ENCODE data around the gene GRIP1.

GRIP1 gene

DNA sequence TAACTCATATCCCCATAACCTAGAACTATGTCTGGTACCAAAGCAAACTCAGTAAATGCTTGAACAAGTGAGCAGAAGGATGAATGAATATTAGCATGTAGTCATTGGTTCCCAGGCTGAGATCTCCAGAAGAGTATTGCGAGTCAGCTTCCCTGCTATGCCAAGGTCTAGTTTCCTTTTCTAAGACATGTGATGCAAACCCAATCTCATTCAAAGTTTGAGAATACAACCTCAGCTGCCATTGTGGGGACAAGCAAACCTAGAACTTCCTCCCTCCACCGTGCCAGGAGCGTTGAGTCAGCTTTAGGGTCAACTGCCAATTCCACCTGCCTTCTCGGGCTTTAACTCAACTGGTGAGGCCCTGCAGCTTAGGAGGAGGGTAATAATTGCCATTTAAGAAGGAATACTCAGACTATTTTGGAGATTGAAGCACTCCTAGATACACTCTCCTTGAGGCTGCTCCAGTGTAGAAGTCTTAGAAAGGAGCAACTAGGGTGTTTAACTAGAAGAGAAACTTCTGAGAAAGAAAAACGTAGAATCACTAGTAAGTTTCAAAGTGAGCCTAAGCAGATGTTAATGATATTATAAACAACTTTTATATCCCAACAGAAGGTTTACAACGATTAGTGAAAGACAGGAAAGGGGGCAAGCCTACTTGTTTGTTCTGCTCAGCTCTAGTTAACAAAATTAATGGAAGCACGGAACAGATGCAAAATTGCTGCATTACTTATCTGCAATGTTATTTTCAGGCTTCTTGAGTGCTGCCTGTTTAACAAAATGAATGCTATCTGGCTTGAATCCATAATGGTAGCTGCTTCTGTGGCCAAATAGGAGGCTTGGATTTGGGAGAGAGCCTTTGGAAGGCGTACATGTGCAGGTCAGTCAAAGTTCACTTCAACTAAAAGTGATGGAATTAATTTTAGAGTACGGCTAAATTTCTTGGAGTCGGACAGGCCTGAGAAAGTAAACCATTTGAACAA lies 279.7 kb downstream of the GRIP1 start:
- no peaks in the 10 kb centered on the region for H3K27me3 ChIP-seq (ENCODE audit: insufficient read depth, poor library complexity, severe bottlenecking)
- peak overlapping the region; percentile 50 for H3K27ac ChIP-seq (replicated peaks)
- DNase-seq (ENCODE audit: low read depth in 1 of 2, low spot score in 1 of 2): peak; percentile 55 to 82
- TF ChIP-seq POLR2AphosphoS5 (IDR thresholded peaks at IDR 0.05; ENCODE audit: low read depth): peak; percentile 29; the same call in 1 of the 2 replicates
- TF ChIP-seq, protein P1, sequence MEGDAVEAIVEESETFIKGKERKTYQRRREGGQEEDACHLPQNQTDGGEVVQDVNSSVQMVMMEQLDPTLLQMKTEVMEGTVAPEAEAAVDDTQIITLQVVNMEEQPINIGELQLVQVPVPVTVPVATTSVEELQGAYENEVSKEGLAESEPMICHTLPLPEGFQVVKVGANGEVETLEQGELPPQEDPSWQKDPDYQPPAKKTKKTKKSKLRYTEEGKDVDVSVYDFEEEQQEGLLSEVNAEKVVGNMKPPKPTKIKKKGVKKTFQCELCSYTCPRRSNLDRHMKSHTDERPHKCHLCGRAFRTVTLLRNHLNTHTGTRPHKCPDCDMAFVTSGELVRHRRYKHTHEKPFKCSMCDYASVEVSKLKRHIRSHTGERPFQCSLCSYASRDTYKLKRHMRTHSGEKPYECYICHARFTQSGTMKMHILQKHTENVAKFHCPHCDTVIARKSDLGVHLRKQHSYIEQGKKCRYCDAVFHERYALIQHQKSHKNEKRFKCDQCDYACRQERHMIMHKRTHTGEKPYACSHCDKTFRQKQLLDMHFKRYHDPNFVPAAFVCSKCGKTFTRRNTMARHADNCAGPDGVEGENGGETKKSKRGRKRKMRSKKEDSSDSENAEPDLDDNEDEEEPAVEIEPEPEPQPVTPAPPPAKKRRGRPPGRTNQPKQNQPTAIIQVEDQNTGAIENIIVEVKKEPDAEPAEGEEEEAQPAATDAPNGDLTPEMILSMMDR (IDR thresholded peaks at IDR 0.05; ENCODE audit: insufficient read depth, low read length): no peak
- peak; percentile 77; the same call in 1 of the 2 replicates for TF ChIP-seq SPI1 (IDR thresholded peaks at IDR 0.05; ENCODE audit: borderline replicate concordance, low read depth)
- TF ChIP-seq GABPA (IDR thresholded peaks at IDR 0.05; ENCODE audit: low read depth): no peak
- TF ChIP-seq, protein P2, sequence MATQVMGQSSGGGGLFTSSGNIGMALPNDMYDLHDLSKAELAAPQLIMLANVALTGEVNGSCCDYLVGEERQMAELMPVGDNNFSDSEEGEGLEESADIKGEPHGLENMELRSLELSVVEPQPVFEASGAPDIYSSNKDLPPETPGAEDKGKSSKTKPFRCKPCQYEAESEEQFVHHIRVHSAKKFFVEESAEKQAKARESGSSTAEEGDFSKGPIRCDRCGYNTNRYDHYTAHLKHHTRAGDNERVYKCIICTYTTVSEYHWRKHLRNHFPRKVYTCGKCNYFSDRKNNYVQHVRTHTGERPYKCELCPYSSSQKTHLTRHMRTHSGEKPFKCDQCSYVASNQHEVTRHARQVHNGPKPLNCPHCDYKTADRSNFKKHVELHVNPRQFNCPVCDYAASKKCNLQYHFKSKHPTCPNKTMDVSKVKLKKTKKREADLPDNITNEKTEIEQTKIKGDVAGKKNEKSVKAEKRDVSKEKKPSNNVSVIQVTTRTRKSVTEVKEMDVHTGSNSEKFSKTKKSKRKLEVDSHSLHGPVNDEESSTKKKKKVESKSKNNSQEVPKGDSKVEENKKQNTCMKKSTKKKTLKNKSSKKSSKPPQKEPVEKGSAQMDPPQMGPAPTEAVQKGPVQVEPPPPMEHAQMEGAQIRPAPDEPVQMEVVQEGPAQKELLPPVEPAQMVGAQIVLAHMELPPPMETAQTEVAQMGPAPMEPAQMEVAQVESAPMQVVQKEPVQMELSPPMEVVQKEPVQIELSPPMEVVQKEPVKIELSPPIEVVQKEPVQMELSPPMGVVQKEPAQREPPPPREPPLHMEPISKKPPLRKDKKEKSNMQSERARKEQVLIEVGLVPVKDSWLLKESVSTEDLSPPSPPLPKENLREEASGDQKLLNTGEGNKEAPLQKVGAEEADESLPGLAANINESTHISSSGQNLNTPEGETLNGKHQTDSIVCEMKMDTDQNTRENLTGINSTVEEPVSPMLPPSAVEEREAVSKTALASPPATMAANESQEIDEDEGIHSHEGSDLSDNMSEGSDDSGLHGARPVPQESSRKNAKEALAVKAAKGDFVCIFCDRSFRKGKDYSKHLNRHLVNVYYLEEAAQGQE (IDR thresholded peaks at IDR 0.05; ENCODE audit: insufficient replicate concordance, low read depth): no peak
- H3K4me3 ChIP-seq (replicated peaks; ENCODE audit: insufficient read depth, low read length): no peak overlapping the region

DNA sequence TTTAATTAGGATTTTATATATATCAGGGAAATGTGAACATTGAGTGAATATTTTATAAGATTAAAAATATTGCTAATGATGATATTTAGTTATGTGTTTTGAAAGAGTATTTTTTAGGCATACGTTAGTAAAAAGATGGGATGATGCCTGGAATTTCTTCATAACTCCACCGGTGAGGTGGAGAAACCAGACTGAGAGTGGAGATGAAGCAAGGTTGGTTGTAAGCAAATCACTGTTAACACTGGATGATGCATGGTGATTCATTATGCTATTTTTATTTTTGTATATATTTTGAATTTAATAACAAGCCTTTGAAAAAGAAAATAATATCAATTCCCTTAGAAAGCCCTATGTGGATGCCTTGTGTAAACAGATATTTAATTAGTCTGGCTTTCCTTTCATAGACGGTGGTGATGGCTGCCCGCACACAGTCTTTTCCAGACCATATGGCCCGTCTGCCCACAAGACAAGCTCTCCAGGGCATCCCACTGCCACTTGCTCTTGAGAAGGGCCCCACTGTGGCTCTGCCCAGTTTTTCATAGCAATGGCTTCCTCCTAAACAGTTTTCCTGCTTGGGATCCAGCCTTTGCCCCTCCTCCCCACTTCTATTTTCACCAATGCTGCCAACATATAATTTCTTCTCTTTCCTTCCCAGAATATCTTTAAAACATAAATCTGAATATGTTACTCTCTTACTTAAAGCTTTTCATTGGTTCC lies 281.1 kb downstream of the GRIP1 start:
- no peaks in the 10 kb centered on the region for H3K27me3 ChIP-seq (ENCODE audit: insufficient read depth, poor library complexity, severe bottlenecking)
- TF ChIP-seq GABPA (IDR thresholded peaks at IDR 0.05; ENCODE audit: low read depth) (no peak), POLR2AphosphoS5 (IDR thresholded peaks at IDR 0.05; ENCODE audit: low read depth) (no peak), SPI1 (IDR thresholded peaks at IDR 0.05; ENCODE audit: borderline replicate concordance, low read depth) (no peak)
- TF ChIP-seq, protein P2 (IDR thresholded peaks at IDR 0.05; ENCODE audit: insufficient replicate concordance, low read depth): no peak
- TF ChIP-seq, protein P1 (IDR thresholded peaks at IDR 0.05; ENCODE audit: insufficient read depth, low read length): no peak
- H3K4me3 ChIP-seq (replicated peaks; ENCODE audit: insufficient read depth, low read length): no peak overlapping the region
- no peak for DNase-seq (ENCODE audit: low read depth in 1 of 2, low spot score in 1 of 2)
- H3K27ac ChIP-seq (replicated peaks): no peak overlapping the region

DNA sequence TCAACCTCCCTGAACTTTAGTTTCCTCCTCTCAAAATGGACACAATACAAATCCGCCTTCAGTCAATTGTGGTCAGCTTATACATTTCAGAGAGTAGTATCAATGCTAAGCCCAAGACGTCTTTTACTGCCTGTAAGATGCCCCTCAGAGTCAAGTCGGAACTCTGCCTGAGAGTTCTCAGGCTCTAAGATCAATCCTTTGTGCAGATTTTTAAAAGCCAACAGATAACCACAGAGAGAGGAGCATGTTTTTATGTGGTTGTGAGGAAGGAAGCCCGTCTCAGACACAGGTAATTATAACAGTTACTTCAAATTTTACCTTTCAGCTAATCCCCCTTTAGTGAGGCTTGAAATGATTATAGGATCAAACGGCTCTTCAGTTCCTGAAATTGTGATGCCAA lies 285.0 kb downstream of the GRIP1 start:
- TF ChIP-seq GABPA (IDR thresholded peaks at IDR 0.05; ENCODE audit: low read depth) (no peak), SPI1 (IDR thresholded peaks at IDR 0.05; ENCODE audit: borderline replicate concordance, low read depth) (no peak), POLR2AphosphoS5 (IDR thresholded peaks at IDR 0.05; ENCODE audit: low read depth) (no peak)
- TF ChIP-seq, protein P2 (IDR thresholded peaks at IDR 0.05; ENCODE audit: insufficient replicate concordance, low read depth): no peak
- TF ChIP-seq, protein P1 (IDR thresholded peaks at IDR 0.05; ENCODE audit: insufficient read depth, low read length): no peak
- no peak for DNase-seq (ENCODE audit: low read depth in 1 of 2, low spot score in 1 of 2)
- no peaks in the 10 kb centered on the region for H3K27me3 ChIP-seq (ENCODE audit: insufficient read depth, poor library complexity, severe bottlenecking)
- H3K27ac ChIP-seq (replicated peaks): no peak overlapping the region
- H3K4me3 ChIP-seq (replicated peaks; ENCODE audit: insufficient read depth, low read length): no peak overlapping the region
